Mesenchymal stem cell (in vitro differentiated cells and primary cell): Measurements from ENCODE around the gene SLC4A11. TPM values are rescaled to one million over a fixed set of nuclear protein-coding genes. Genes with fewer than 3 reads are reported as not detected.

ENCODE experiments used
- DNase-seq: peaks from one replicate; pipeline ENCODE4 v3.0.0-alpha.2; 2013
- H2AFZ ChIP-seq: one replicate; pipeline ENCODE4 v1.6.1; 2013; ENCODE audit warnings: low read depth, mild to moderate bottlenecking, control low read depth, inconsistent platforms, low read length, moderate library complexity
- H2AK5ac ChIP-seq: 2 replicates; pipeline ENCODE4 v1.6.1; 2013; ENCODE audit warnings: low read length, moderate library complexity, mild to moderate bottlenecking, inconsistent platforms; ENCODE audit not compliant: severe bottlenecking
- H2BK120ac ChIP-seq: one replicate; pipeline ENCODE4 v1.6.1; 2013; ENCODE audit warnings: low read depth, mild to moderate bottlenecking, inconsistent platforms, low read length, moderate library complexity
- H2BK12ac ChIP-seq, 2 experiments: one replicate each; pipeline ENCODE4 v1.6.1; 2013; ENCODE audit warnings: inconsistent platforms in 2 of 2, low read length in 2 of 2, mild to moderate bottlenecking in 2 of 2, moderate library complexity in 2 of 2, control low read depth in 1 of 2
- H2BK15ac ChIP-seq: one replicate; pipeline ENCODE4 v1.6.1; 2013; ENCODE audit warnings: mild to moderate bottlenecking, low read depth, inconsistent platforms; ENCODE audit not compliant: poor library complexity, severe bottlenecking
- H2BK5ac ChIP-seq: 2 replicates; pipeline ENCODE4 v1.6.1; 2013; ENCODE audit warnings: low read depth, mild to moderate bottlenecking, low read length, control low read depth, inconsistent platforms; ENCODE audit not compliant: poor library complexity, severe bottlenecking
- H3K14ac ChIP-seq, 2 experiments: one replicate each; pipeline ENCODE4 v1.6.1; 2013; ENCODE audit warnings: inconsistent platforms in 2 of 2, low read length in 2 of 2, control low read depth in 1 of 2, mild to moderate bottlenecking in 1 of 2, moderate library complexity in 1 of 2
- H3K18ac ChIP-seq, 2 experiments: one replicate each; pipeline ENCODE4 v1.6.1; 2013; ENCODE audit warnings: inconsistent platforms in 2 of 2, low read length in 2 of 2, control low read depth in 1 of 2, low read depth in 1 of 2, mild to moderate bottlenecking in 1 of 2
- H3K23ac ChIP-seq, 2 experiments: one replicate each; pipeline ENCODE4 v1.6.1; 2013; ENCODE audit warnings: inconsistent platforms in 2 of 2, low read length in 2 of 2, mild to moderate bottlenecking in 2 of 2, moderate library complexity in 2 of 2, control low read depth in 1 of 2
- H3K27ac ChIP-seq: 2 replicates; pipeline ENCODE4 v1.5.1; 2013; ENCODE audit warnings: mild to moderate bottlenecking, moderate library complexity, low read length, control low read depth, inconsistent platforms; ENCODE audit not compliant: poor library complexity, severe bottlenecking
- H3K27me3 ChIP-seq, 2 experiments: 2 replicates each; pipeline versions ENCODE4 v1.6.1 to v1.7.0; 2013; ENCODE audit warnings: low read length in 2 of 2, mild to moderate bottlenecking in 2 of 2, moderate library complexity in 2 of 2, control low read depth in 1 of 2, inconsistent platforms in 1 of 2; ENCODE audit not compliant: control insufficient read depth in 1 of 2, insufficient read depth in 1 of 2
- H3K36me3 ChIP-seq, 2 experiments: 2 replicates each; pipeline versions ENCODE4 v1.6.1 to v1.7.0; 2013; ENCODE audit warnings: low read length in 2 of 2, control low read depth in 1 of 2, inconsistent platforms in 1 of 2, low read depth in 1 of 2, mild to moderate bottlenecking in 1 of 2; ENCODE audit not compliant: insufficient read depth in 2 of 2, control insufficient read depth in 1 of 2
- H3K4ac ChIP-seq, 2 experiments: one replicate each; pipeline ENCODE4 v1.6.1; 2013; ENCODE audit warnings: inconsistent platforms in 2 of 2, low read length in 2 of 2, mild to moderate bottlenecking in 2 of 2, moderate library complexity in 2 of 2, control low read depth in 1 of 2, low read depth in 1 of 2
- H3K4me1 ChIP-seq: 2 replicates; pipeline ENCODE4 v1.6.1; 2013; ENCODE audit warnings: low read depth, low read length, control low read depth; ENCODE audit not compliant: control insufficient read depth, insufficient read depth
- H3K4me2 ChIP-seq: 2 replicates; pipeline ENCODE4 v1.6.1; 2013; ENCODE audit warnings: low read length, mild to moderate bottlenecking, inconsistent platforms; ENCODE audit not compliant: poor library complexity, severe bottlenecking
- H3K4me3 ChIP-seq, 2 experiments: 2 replicates each; pipeline versions ENCODE4 v1.5.1 to v1.7.0; 2013; ENCODE audit warnings: low read length in 2 of 2, mild to moderate bottlenecking in 2 of 2, control low read depth in 1 of 2, low read depth in 1 of 2; ENCODE audit not compliant: insufficient read depth in 1 of 2
- H3K79me1 ChIP-seq: replicated peaks from 2 replicates; pipeline ENCODE4 v1.6.1; 2013; ENCODE audit warnings: mild to moderate bottlenecking, control low read depth, low read length, inconsistent platforms; ENCODE audit not compliant: poor library complexity, severe bottlenecking
- H3K9ac ChIP-seq: 2 replicates; pipeline ENCODE4 v1.7.0; 2013; ENCODE audit warnings: mild to moderate bottlenecking, low read length, moderate library complexity
- H3K9me3 ChIP-seq: 2 replicates; pipeline ENCODE4 v1.7.0; 2013; ENCODE audit warnings: mild to moderate bottlenecking, low read length; ENCODE audit not compliant: control insufficient read depth
- H4K8ac ChIP-seq: one replicate; pipeline ENCODE4 v1.6.1; 2013; ENCODE audit warnings: inconsistent platforms, mild to moderate bottlenecking, low read length, moderate library complexity
- H4K91ac ChIP-seq: one replicate; pipeline ENCODE4 v1.6.1; 2013; ENCODE audit warnings: mild to moderate bottlenecking, low read length, inconsistent platforms
- WGBS: methylation state at CpG from one replicate; pipeline ENCODE4 v1.1.7; 2013; ENCODE audit warnings: mixed read lengths; 5-methylcytosine and 5-hydroxymethylcytosine counted together
- polyA plus RNA-seq, 2 experiments: library from polyadenylated mRNA; stranded (reverse); fragments of 200-250 nt; gene quantifications; one replicate each; pipeline ENCODE4 v1.2.3, GENCODE V29; 2013

The SLC4A11 gene
- polyA plus RNA-seq (2013, experiment 1 of 2), result 1.8 TPM
- 1.5 TPM for polyA plus RNA-seq (2013, experiment 2 of 2)

DNA sequence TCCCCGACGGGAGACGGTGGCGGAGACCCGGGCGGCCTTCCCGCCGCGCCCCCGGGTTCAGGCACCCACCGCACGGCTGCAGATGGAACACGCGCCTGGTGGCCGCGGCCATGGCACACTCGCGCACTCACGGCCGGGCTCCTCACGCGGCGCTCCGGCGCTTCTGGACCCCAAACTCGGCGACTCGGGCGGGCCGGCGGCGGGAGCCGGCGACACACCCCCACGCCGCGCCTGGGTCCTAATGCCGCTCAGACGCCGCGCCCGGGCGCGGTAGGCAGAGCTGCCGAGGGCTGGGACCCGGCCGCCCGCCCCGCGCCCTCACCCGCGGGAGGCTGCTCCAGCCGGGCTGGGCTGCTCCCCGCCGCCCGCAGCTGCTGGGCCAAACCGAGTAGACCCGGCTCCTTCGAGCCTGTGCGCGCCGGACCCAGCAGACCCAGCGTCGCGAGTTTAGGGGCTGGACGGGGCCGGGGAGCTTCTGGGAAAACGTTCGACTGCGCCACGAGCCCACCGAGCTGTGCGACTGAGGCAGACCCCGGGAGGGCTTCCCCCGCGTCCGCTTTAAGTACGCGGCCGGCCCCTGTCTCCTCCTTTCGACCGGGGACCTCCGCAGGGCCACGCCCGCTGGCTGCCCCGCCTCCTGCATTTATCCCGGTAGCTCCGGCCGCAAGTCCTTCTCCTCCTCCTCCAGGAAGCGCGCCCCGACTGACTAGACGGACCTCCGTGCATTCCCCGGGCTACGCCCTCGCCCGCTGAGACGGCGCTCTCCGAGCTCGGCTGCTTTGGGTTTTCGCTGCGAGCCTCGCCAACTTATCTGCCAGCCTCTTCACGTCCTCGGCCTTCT, at the start of gene SLC4A11:
TSS of gene SLC4A11 (minus strand) at position 165 of the 841 bp plus-strand sequence. CDS start at position 112, 53 bp downstream.
- H2AFZ ChIP-seq, result peak within 1 kb of the TSS; percentile 72
- DNase-seq, result peak; percentile 64
- H2BK15ac ChIP-seq, result peak within 1 kb of the TSS; percentile 19
- H3K23ac ChIP-seq, result no peak within 1 kb of the TSS
- H2BK5ac ChIP-seq, result no peak within 1 kb of the TSS
- peaks cover 26% of the 10 kb centered on the region for H3K4me1 ChIP-seq
- peak within 1 kb of the TSS in 1 of 2 experiments; percentile 1 for H2BK12ac ChIP-seq
- no peak within 1 kb of the TSS for H2AK5ac ChIP-seq
- no peaks in the 10 kb centered on the region for H3K79me1 ChIP-seq
- H3K4me2 ChIP-seq, result peak within 1 kb of the TSS; percentile 94
- peak within 1 kb of the TSS; percentile 46 for H4K8ac ChIP-seq
- H3K36me3 ChIP-seq, result no peaks in the 10 kb centered on the region
- H3K4me3 ChIP-seq, result peak within 1 kb of the TSS; percentile 81
- H3K18ac ChIP-seq, result peak within 1 kb of the TSS; percentile 28 to 77
- peaks cover 29 to 81% of the 10 kb centered on the region in 2 experiments for H3K27me3 ChIP-seq
- no peak within 1 kb of the TSS for H3K14ac ChIP-seq
- no peak within 1 kb of the TSS for H3K4ac ChIP-seq
- no peaks in the 10 kb centered on the region for H3K9me3 ChIP-seq
- no peak within 1 kb of the TSS for H2BK120ac ChIP-seq
- H4K91ac ChIP-seq, result peak within 1 kb of the TSS; percentile 55
- peak within 1 kb of the TSS; percentile 83 for H3K9ac ChIP-seq
- WGBS, result under 1% methylated on average over 106 of the region's 107 CpGs
- no peak within 1 kb of the TSS for H3K27ac ChIP-seq

- Histone ChIP-seq H2BK12ac (no peak overlapping the region), H2BK5ac (no peak overlapping the region), H3K4me2 (no peak overlapping the region), H3K79me1 (no peaks in the 10 kb centered on the region), H3K14ac (no peak overlapping the region), H3K9me3 (no peaks in the 10 kb centered on the region), H3K23ac (no peak overlapping the region), H3K4ac (no peak overlapping the region), H3K27me3 (no peaks in the 10 kb centered on the region), H3K18ac (no peak overlapping the region), H3K9ac (no peak overlapping the region), H2BK15ac (no peak overlapping the region), H3K4me3 (no peak overlapping the region), H4K91ac (peak overlapping the region; percentile 70), H4K8ac (no peak overlapping the region), H3K27ac (peak overlapping the region; percentile 51), H2AK5ac (peak overlapping the region; percentile 28), H3K4me1 (peaks cover 4% of the 10 kb centered on the region), H2BK120ac (no peak overlapping the region), H2AFZ (no peak overlapping the region), H3K36me3 (peaks cover 57 to 74% of the 10 kb centered on the region in 2 experiments)
- 98% methylated on average over 7 of the region's 7 CpGs for WGBS
- DNase-seq, result no peak
These were observed 44.3 kb upstream of the SLC4A11 start for GRCh38 chr20:3283222-3283820.

DNA sequence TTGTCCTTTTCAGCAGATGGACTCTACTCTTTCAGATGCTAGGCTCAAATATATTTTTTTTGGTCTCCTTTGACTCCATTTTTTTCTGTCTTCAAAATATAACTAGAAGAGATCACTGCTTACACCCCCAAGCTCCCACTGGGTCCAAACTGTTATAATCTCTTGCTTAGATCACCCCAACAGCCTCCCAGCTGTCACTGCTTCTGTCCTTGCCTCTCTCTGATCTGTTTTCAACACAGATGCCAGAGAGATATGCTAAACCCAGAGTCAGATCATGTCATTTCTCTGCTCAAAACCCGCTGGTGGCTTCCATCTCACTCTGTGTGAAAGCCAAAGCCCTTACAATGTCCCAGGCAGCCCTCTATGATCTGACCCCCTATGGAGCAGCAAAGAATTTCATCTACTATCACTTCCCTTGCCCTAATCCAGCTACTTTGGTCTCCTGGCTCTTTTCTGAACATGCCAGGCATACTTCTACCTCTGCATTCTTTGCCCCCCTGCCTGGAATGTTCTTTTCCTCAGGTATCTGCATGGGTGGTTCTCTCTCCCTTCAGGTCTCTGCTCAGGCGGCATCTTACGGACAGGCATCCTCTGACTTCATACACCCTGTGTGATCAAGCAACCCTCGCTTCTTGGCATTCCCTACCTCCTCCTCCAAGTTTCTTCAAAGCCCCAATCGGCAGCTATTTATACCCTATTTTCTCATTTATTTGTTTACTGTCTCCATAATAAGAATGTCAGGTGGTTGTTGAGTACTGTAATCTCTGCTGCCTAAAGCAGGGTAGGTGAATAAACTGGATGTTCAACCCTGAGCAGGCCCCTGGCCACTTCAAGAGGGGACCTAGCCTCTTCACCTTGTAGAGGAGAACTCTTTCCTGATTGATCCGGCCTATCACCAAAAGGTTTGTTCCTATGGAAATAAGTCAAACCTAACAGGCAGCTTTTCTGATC, 43.6 kb upstream of the SLC4A11 start:
- H4K8ac ChIP-seq, result no peak overlapping the region
- H2AK5ac ChIP-seq, result no peak overlapping the region
- H3K36me3 ChIP-seq, result peaks cover 60 to 77% of the 10 kb centered on the region in 2 experiments
- H3K4me2 ChIP-seq, result no peak overlapping the region
- no peaks in the 10 kb centered on the region for H3K79me1 ChIP-seq
- H2AFZ ChIP-seq, result no peak overlapping the region
- WGBS, result 93% methylated on average over 4 of the region's 6 CpGs
- H2BK15ac ChIP-seq, result no peak overlapping the region
- H3K18ac ChIP-seq, result no peak overlapping the region
- peak overlapping the region; percentile 51 for H3K27ac ChIP-seq
- no peaks in the 10 kb centered on the region for H3K27me3 ChIP-seq
- no peak overlapping the region for H2BK12ac ChIP-seq
- H2BK120ac ChIP-seq, result no peak overlapping the region
- H3K23ac ChIP-seq, result no peak overlapping the region
- H3K9ac ChIP-seq, result no peak overlapping the region
- H3K9me3 ChIP-seq, result no peaks in the 10 kb centered on the region
- no peak overlapping the region for H4K91ac ChIP-seq
- no peak overlapping the region for H3K14ac ChIP-seq
- no peak overlapping the region for H2BK5ac ChIP-seq
- no peak for DNase-seq
- no peak overlapping the region for H3K4me3 ChIP-seq
- H3K4ac ChIP-seq, result no peak overlapping the region
- H3K4me1 ChIP-seq, result peaks cover 4% of the 10 kb centered on the region
